OCI-M2 (cell line): ENCODE measurements around the gene HDAC4.

Experiments
- DNase-seq: peaks from one replicate; lab custom pipeline; 2025; ENCODE audit not compliant: unreplicated experiment; lab: John Stamatoyannopoulos, UW

The HDAC4 gene

GRCh38 chr2:239006622-239007285 lies 394.1 kb downstream of the HDAC4 start:
- DNase-seq: no peak

- DNase-seq: no peak
Measured at GRCh38 chr2:239005586-239005985, 395.2 kb downstream of the HDAC4 start.

GRCh38 chr2:239004274-239005015 lies 396.4 kb downstream of the HDAC4 start:
- no peak for DNase-seq

DNA sequence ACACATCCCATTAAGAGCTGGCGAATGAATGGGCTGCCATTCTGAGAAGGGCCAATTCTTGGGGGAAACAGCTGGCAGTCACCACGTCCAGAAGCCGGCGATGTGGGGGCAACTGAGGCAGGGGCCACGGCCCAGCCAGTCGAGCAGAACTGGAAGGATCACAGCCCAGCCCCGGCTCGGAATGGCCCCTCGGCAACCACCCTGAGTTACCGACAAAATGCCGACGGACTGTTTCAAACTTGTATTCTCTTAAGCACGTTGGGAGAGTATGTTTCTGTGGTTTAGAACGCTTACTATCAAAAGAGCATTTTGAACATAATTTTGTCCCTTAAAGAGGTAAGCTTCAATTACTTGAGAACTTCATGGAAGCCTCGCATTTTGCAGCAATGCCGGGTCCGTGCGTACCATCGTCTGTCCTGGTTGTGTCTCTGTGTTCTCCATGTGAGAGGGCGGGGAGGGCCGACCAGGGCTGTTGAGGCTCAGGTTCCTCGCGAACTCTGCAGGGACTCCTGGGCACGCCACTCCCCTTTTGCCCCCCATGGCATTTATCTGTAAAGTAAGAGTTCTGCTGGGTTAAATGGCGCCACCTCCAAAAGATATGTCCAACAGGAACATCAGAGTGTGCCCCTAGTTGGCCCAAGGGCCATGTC lies 397.1 kb downstream of the HDAC4 start:
- DNase-seq: no peak

DNA sequence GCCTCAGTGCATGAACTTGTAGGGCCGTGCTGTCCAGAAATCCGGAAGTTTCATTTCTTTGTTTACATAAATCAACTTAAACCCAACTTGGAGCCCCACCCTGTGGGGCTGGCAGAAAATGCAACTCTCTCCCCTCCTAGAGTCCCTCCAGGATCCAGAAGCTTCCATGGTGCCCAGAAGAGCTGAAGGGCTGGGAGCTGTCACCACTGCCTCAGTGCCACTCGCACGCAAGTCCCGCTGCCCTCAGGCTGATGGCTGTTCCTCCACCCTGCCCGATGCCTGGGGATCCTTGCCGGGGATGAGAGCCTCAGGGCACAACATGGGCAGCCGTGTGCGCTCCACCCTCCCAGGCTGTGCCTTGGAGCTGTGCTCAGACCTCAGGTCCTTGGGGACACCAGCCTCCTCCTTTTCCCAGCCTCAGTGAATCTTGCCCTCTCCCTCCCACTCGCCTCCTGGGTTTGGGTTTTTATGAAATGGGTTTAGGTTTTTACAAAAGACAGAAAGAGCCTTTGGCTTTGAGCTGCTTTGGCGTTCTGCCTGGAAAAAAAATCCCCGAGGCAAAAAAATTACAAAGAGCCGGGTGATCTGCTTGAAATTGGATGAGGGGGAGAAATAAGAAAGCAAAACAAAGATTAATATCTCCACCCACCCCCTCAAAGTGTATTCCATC lies 397.7 kb downstream of the HDAC4 start:
- DNase-seq: no peak

- DNase-seq: no peak
Measured at GRCh38 chr2:239002591-239002953, 398.2 kb downstream of the HDAC4 start.

DNA sequence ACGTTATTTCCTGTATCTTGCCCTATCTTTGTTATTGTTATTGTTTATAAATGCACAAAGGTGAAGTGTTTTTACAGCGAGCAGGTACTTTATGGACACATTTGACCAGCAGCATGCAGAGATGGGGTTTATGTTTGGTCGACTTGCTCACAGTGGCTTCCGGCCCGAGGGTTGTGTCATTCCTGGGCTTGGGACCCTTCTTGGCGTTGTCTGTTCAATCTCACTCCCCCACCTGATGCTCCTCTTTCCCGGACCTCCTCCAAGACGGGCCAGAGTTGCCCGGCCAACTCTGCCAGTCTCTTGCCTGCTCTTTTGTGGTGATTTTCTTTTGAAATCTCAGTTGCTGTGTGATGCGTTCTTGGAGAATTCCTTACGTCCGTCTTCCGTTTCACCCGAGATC lies 399.0 kb downstream of the HDAC4 start:
- no peak for DNase-seq

GRCh38 chr2:239000500-239001073 lies 400.2 kb downstream of the HDAC4 start:
- DNase-seq: no peak

DNA sequence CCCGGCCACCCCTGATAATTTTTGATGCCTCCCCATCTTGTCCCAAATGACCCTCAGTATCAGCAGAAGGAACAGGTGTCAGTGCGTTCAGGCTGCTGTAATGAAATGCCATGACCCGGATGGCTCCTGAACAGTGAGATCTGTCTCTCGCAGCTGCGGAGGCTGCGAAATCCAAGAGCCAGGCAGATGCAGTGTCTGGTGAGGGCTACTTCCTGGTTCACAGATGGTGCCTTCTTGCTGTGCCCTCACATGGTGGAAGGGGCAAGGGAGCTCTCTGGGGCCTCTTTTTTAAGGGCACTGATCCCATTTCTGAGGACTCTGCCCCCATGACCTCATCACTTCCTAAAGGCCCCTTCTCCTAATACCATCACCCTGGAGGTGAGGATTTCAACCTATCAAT lies 400.7 kb downstream of the HDAC4 start:
- no peak for DNase-seq

DNA sequence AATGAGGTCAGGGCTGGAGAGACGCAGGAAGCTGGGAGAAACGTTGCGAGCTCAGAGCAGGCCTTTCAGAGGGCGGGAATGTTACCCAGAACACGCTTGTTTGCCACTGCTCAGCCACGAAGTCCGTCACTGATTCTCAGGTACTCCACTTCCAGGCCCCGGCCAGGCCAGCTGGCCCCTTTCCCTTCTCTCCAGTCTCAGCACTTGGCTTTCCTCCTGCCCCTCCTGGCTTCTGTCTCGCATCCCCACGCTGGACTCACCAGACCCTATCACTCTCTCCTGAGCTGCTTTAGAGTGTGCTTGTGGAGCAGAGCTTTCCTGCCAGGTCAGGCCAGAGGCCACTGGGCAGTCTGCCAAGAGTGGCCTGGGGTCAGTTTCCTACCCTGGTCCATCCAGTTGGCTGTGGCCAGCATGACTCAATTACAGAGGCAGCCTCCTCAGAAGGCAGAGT lies 401.5 kb downstream of the HDAC4 start:
- DNase-seq: no peak

GRCh38 chr2:238998801-238999200 lies 402.0 kb downstream of the HDAC4 start:
- no peak for DNase-seq
